GM19438 (cell line): Measurements from ENCODE around the gene SHD.
"Not testable (repeated sequence)": the region's sequence is repeated elsewhere in the genome, so short reads cannot be mapped to it uniquely, and the experiment has no call there.

Source experiments
- ATAC-seq: cut with Tn5 transposase; IDR thresholded peaks from one replicate; pipeline ENCODE4 v1.9.1; 2021; ENCODE audit warnings: low read depth; ENCODE audit not compliant: unreplicated experiment

The SHD gene

DNA sequence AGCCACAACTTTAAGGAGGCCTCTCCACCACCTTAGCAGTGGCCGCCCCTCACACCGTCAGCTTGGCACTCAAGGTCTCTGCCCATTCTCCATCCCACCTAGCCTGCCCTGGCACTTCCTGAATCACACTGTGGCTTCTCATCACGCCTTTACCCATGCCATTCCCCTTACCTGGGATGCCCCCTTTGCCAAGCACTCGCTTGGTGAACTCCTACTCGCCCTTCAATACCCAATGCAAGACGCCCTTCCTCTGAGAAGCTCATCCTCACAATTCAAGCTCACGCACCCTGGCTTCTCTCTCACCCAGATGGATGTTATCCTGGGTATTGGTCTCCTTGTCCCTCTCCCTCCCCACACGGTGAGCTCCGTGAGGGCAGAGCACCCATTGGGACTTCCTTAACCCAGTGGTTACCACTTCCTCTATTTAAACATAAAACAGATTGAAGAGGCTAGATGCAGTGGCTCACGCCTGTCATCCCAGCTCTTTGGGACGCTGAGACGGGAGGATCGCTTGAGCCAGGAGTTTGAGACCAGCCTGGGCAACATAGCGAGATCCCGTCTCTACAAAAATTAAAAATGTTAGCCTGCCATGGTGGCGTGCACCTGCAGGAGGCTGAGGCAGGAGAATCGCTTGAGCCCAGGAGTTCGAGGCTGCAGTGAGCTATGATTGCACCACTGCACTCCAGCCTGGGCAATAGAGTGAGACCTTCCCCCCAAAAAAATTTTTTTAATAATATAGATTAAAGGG is 12.6 kb upstream of the SHD start:
- no peak for ATAC-seq

DNA sequence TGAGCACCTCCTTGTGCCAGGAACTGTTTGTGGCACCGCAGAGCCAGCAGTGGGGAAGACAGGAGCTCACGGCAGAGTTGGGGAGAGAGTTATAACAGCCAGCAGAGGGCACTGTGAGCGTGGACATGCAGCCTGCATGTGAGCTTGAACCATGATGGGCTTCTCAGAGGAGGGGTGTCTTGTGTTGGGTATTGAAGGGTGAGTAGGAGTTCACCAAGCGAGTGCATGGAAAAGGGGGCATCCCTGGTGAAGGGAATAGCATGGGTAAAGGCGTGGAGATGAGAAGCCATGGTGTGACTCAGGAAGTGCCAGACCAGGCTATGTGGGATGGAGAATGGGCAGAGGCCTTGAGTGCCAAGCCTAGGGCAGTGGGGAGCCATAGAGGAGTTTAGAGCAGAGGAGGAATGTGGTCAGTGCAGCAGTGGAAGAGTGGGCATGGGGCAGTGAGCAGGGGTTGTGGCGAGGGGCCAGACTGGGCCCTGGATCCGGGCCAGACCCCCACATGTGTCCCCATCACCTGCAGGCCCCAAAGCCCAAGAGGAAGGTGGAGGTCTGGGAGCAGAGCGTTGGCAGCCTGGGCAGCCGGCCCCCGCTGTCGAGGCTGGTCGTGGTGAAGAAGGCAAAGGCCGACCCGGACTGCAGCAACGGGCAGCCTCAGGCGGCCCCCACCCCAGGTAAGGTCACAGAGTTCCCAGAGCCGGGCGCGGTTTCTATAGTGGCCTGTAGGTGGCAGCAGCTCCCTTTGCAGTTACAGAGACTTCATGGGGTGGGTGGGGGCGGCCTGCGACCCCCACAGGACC is 11.8 kb upstream of the SHD start:
- ATAC-seq = no peak

DNA sequence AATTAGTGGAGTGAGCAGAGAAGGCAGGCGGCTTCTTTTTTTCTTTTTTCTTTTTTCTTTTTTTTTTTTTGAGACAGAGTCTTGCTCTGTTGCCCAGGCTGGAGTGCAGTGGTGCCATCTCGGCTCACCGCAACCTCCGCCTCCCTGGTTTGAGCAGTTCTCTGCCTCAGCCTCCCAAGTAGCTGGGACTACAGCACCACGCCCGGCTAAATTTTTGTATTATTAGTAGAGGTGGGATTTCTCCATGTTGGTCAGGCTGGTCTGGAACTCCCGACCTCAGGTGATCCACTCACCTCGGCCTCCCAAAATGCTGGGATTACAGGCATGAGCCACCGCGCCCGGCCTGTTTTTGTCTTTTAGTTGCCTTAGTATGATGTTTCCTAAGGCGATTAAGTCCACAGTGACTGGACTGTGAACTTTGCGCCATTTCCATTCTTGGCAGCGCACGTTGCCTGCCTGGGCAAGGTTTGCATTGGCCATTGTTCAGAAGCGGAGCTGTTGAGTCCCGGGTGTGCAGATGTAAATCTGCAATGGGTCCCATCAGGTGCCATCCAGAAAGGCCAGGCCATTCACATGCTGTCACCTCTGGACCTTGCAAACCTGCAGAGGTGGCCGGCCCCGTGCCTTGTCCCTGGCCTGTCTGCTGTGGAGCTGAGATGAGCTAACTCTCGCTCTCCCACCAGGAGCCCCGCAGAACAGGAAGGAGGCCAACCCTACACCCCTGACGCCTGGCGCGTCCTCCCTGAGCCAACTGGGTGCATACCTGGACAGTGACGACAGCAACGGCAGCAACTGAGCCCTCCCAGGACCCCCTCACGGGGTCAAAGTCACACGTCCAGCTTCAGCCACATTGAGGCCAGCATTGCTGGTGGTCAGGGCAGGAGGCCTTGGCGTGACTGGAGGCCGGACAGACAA is 10.9 kb upstream of the SHD start:
- ATAC-seq = no peak

DNA sequence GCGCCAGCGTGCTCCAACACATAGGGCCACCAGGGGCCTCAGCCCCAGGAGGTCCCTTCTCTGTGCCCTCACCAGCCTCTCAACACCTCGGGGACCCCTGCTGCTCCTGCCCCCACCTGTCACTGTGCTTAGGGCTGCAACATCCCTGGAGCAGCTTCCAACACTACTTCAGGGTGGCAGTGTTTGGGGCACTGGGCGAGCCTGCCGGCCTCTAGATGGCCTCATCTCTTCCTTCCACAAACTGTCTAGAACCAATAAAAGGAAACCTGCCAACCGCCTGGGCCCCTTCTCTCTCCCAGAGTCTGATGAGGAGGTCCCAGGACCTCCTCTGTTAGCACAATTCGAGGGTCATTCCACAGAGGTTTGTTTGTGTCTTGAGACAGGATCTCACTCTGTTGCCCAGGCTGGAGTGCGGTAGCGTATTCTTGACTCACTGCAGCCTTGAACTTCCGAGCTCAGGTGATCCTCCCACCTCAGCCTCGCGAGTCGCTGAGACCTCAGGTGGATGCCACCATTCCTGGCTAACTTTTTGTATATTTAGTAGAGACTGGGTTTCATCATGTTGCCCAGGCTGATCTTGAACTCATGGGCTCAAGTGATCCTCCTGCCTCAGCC is 10.1 kb upstream of the SHD start:
- no peak for ATAC-seq

DNA sequence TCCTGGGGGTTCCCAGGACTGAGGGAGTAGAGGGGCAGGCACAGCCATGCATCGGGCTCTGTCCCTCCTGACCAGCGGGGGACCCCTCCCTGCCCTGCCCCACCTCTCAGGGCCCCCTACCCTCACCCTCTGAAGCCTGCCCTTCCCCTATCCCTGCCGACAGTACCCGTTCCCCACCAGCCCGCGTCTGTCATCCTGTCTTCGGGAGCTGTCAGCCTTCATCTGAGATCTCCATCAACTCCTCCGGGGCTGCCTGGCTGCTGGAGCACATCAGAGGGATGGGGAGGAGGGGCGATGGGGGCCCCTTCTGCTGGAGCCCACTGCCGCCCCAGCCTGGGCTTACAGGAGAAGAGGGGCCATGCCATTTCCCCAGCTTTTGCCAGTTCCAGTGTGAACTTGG is 6.2 kb upstream of the SHD start:
- no peak for ATAC-seq

DNA sequence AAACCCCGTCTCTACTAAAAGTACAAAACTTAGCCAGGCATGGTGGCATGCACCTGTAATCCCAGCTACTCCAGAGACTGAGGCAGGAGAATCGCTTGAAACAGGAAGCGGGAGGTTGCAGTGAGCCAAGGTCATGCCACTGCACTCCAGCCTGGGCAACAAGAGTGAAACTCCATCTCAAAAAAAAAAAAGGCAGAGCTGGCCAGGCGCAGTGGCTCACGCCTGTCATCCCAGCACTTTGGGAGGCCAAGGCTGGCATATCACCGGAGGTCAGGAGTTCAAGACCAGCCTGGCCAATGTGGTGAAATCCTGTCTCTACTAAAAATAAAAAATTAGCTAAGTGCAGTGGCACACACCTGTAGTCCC is 4.8 kb upstream of the SHD start:
- ATAC-seq = not testable (repeated sequence)

DNA sequence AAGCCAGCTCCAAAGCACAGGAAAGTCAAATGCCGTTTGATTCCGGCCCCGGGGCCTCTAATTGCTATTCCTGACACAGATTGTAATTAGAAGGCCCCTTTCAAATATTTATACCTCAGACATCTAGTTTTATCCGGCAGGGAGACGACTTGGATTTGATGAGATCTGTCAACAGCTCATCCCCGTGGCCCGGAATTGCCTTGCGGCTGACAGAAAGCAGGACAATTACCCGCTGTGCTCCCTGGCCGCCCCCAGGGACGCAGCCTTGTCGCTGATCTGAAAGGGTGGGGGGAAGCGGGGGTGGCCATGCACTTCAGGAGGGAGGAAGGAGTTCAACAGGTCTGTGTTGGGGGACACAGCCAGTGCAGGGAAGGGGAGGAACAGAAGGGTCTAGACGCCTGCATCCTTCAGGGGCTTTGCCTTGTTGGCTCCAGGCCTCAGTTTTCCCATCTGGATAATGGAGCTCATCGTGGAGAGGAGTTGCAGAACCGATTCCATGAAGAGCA is 1.8 kb upstream of the SHD start:
- ATAC-seq = no peak

DNA sequence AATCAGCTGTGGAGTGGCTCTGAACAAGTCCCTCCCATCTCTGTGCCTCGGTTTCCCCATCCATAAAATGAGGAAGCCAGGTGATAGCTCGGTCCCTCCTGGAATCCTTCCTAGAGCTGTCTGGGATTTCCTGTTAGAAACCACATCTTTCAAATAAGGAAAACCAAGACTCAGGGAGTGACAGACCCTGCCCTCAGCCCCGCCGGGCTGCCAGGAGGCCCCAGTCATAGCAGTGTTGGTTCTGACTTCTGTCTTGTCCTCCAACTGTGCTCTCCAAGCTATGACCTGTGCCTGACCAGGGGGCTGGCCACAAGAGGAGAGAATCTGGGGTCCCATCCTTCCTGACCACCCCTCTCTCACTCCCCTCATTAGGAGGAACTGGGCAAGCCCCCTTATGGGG is 1.1 kb upstream of the SHD start:
- no peak for ATAC-seq

DNA sequence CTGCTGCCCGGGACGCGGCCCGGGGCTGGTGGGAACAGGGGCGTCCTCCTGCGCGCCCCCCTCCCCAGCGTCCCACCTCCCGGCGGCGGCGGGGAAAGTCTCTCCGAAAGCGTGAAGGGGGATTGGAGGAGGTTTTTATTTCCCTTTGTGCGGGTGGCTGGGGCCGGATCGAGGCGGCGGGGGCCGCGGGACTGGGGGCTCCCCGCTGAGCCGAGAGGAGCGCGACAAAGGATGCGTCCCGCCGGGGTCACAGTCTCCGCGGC is 132 bp downstream of the SHD start:
- ATAC-seq = no peak

DNA sequence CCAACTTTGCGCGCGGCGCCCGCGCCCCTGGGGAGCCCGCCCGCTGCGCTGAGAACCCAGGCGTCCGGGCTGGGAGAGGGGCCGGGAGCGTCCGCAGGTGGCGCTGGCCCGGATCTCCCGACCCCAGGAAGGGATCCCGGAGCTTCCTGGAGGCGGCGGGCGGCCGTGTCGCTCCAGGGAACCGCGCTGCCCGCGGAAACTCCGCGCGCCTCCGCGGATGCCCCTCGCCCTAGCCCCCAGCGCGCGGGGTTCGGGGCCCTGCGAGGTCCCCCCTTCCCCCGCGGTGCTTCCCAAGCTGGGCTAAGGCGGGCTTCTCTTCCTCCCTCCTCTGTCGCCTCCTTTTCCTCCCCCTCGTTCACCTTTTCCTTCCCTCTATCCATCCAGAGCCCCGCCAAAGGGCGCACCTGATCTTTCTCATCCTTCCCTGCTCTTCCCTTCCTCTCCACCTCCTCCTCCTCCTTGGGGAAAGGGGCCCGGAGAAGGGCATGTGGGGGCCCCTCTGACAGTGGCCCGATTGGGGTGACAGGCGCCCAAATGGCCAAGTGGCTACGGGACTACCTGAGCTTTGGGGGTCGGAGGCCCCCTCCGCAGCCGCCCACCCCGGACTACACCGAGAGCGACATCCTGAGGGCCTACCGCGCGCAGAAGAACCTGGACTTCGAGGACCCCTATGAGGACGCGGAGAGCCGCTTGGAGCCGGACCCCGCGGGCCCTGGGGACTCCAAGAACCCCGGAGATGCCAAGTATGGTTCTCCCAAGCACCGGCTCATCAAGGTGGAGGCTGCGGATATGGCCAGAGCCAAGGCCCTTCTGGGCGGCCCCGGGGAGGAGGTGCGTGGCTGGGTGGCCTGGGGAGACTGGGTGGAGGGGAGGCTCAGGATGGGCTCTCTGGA is 710 bp downstream of the SHD start:
- no peak for ATAC-seq

DNA sequence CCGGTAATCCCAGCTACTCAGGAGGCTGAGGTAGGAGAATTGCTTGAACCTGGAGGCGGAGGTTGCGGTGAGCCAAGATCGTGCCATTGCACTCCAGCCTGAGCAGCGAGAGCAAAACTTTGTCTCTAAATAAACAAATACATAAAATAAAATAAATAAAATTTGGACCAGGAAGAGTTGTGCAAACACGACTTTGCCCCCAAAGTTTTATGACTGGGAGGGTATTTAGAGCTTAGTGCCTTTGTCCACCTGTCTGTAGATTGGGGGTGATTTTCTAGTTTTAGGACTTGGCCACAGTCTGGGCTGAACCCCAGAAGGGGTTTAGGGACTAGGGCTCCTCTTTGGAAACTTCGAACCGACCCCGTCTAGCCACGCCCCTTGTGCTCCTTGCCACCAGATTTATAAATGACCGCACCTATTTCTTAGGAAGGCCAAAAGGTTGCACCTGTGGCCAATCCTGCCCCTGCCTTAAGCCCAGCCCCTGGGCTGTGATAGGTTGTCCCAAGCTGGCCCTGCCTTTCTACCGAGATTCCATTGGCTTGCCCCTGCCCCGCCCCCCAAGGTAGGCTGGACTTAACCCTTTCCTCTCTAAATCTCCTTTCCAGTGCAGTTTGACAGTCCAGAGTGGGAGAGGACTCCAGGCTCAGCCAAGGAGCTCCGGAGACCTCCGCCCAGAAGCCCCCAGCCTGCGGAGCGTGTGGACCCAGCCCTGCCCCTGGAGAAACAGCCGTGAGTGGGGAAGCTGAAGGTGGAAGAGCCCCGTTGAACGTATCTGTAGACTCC is 5.3 kb downstream of the SHD start:
- ATAC-seq = no peak

DNA sequence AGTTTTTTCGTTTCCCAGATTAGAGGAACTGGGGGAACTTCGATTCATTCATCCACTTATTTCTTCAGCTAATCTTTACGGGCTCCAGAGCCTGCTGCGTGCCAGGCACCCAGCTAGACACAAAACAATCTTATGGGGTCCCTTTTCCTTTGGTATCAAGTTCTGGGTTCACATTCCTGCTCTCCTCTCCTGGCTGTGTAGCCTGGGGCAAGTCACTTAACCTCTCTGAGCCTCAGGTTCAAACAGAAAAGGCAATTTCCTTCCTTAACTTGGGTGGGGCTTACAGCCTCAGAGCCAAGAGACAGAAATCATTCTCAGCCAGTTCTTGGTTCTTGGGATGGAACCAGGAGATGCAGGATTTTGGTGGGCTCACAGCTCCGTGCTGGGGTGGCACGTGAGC is 5.9 kb downstream of the SHD start:
- no peak for ATAC-seq

DNA sequence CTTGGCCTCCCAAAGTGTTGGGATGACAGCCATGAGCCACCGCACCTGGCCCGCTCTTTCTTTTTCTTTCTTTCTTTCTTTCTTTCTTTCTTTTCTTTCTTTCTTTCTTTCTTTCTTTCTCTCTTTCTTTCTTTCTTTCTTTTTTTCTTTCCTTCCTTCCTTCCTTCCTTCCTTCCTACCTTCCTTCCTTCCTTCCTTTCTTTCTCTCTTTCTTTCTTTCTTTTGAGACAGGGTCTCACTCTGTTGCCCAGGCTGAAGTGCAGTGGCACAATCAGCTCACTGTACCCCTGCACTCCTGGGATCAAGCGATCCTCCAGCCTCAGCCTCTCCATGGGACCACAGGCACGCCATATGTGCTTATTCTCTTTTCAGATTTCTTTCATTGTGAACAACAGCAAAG is 7.1 kb downstream of the SHD start:
- ATAC-seq = not testable (repeated sequence)

DNA sequence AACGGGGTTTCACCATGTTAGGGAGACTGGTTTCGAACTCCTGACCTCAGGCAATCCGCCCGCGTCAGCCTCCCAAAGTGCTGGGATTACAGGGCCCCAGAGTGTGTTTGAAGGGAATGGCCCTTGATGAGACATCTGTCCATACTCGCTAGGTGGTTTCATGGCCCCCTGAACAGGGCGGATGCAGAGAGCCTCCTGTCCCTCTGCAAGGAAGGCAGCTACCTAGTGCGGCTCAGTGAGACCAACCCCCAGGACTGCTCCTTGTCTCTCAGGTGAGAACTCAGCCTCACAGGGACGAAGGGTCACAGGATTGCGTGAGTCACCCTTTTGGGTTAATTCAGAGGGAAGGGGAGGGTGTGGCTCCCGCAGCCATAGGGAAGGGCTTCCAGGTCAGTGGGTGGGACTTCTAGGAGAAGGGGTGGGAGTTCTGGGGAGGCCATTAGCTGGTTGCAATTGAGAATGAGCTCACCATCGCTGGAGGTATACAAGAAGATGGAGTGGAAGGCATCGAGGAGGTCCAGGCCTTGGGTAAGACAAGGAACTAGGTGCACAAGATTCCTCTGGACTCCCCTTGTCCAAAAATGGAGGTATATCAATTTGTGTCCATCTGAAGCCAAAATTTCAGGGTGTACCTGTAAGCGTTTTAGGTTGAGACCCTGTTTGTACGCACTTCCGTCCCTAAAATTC is 9.2 kb downstream of the SHD start:
- no peak for ATAC-seq

DNA sequence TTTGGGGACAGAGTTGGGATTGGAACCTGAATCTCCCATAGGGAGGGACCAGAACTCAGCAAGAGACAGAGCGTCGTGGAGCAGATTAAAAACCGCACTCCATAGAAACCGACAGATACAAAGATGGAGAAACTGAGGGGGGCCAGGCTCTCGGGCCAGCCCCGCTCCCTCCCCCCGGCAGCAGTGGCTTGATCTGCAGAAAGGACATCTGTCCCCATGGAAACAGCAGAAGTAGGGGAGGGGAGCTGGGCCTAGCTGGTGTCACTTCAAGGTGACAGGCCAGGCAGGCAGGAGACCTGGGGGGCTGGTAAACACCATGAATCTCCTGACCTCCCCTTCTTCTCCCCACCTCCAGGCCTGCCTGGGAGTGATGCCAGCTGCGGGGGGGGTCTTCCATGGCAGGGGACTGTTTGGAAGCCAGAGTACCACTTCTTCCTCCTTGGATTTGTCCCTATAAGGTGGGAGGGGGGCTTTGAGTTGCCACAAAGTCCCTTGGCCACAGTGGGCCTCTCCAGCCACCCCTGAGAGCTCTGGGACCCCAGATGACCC is 12.2 kb downstream of the SHD start:
- ATAC-seq = no peak

DNA sequence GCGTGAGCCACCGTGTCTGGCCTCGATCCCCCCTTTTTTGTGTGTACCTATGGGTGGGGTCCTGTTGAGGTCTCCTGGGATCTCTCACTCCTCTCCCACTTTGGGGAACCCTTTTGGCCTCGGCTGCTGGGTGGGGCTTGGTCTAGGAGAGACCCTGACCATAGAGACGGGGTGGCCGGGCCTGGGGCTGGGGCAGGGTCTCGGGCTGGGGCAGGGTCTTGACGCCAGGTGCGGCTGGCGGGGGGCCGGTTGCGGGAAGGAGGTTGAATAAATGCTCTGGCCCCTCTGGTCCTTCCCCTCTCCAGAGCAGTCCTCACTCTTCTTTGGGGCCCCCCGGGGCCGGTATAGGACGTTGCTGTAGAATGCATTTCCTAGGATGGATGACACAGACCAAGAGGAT is 13.4 kb downstream of the SHD start:
- ATAC-seq = no peak

DNA sequence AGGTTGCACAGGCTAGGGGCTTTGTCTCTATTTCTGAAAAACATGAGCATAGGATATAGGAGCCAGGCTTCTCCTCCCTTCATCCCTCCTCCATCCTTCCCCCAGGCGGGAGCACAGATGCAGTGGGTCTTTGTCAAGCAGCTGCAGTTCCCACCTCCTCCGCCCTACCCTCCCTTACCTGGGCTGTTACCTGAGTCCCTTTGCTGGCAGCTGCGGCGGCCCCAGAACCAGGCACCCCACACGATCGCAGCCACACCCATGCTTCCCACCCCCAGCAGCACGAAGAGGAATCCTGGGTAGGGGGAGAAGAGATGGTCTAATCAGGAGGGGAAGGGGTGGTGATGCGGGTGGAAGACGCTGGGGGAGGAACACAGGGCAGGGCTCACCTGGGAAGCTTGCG is 15.3 kb downstream of the SHD start:
- no peak for ATAC-seq
